CD4-positive, alpha-beta T cell treated with Interleukin-1 beta for 1 hour (primary cell): ENCODE data around the gene ZNF821.
"Not testable (repeated sequence)": the region's sequence is repeated elsewhere in the genome, so short reads cannot be mapped to it uniquely, and the experiment has no call there.

Source experiments
- DNase-seq, 2 donors: peaks; one replicate each; pipeline ENCODE4 v3.0.0-alpha.2; 2020 to 2022

The ZNF821 gene

DNA sequence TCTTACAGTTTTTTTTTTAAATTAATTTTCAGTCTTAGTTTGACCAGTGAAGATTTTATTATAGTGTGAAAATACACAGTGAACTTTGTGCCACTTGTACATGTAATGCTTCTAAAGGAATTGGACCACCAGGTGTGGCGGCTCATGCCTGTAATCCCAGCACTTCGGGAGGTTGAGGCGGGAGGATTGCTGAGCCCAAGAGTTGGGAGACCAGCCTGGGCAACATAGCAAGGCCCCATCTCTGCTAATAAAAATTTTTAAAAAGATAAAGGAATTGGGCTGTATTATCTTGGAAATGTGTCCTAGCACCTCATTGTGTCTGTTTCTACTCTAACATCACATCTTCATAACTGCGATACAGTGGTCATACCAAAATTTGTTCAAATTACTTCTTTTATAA is 15.2 kb upstream of the ZNF821 start:
- no peak for DNase-seq

DNA sequence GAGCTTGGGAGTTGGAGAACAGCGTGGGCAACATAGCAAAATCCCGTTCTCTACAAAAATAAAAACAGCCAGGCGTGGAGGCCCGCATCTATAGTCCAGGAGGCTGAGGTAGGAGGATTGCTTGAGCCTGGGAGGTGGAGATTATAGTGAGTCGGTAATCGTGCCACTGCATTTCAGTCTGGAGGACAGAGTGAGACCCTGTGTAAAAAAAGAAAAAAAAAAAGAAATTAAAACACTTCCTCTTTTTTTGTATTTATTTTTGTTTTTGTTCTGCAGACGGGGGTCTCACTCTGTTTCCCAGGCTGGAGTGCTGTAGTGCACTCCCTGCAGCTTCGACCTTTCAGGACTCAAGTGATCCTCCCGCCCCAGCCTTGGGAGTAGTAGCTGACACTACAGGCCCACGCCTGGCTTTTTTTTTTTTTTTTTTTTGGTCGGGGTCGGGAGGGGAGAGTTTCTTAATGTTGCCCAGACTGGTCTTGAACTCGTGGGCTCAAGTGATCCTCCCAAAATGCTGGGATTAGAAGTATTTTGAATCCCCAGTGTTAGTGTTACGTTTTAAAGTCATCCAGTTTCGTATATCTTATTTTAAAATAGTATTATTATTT is 12.9 kb upstream of the ZNF821 start:
- DNase-seq: no peak

- DNase-seq: peak in 1 of 2 donors; percentile 16
Observed at GRCh38 chr16:71895679-71896365, 11.8 kb upstream of the ZNF821 start.

DNA sequence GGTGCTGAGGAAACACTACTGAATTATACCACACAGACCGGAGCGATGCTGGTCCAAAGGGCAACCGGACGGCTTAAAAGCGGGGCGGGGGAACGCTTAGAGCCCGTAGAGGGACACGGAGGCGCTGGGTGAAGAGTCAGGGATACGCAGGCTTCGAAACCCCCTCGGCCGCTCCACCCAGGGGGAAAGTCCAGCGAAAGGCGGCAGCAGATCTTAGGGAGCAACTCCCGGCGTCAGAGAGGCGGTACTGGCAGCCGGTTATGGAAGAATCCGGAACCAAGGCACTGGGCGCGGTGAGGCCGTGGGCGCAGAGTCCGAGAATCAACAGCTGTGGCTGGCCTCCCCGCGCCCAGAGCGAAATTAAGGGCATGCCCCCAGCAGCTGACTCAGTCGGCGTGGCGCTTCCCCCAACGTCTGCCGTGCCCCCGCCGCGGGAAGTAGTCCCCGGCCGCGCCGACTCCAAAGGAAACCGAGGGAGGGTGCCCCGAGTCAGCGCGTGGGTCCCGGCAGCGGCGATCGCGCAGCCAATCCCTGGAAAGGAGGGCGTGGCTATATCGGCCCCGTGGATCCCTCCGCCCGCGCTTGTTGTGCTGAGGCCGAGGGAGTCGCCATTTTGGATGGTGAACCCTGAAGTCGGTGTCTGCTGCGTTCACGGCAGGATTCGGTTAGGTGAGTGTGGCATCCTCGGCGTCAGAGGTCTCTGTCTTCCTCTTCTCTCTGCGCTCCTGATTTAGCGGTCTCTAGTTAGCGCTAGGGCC is 11.1 kb upstream of the ZNF821 start, which contains the start of gene IST1:
Gene IST1, plus strand, starts transcription at position 611 of the 758 bp plus-strand sequence. CDS start 20,110 bp downstream, outside the sequence.
- DNase-seq: peak; percentile 97 to 98

- DNase-seq: peak; percentile 48 to 49
Observed at GRCh38 chr16:71894229-71894920, 10.4 kb upstream of the ZNF821 start.

GRCh38 chr16:71893888-71894228 is 9.9 kb upstream of the ZNF821 start:
- DNase-seq: no peak

DNA sequence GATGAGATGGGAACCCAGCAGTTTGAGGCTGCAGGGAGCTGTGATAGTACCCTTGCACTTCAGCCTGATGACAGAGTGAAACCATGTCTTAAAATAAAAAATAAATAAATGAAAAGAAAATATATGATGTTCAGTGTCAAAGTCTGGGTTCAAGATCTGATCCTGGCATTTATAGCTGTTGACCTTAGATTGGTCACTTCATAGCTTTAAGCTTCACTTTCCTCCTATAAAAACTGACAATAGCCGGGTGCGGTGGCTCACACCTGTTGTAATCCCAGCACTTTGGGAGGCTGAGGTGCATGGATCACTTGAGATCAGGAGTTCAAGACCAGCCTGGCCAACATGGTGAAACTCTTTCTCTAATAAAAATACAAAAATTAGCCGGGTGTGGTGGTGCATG is 5.2 kb upstream of the ZNF821 start:
- no peak for DNase-seq

DNA sequence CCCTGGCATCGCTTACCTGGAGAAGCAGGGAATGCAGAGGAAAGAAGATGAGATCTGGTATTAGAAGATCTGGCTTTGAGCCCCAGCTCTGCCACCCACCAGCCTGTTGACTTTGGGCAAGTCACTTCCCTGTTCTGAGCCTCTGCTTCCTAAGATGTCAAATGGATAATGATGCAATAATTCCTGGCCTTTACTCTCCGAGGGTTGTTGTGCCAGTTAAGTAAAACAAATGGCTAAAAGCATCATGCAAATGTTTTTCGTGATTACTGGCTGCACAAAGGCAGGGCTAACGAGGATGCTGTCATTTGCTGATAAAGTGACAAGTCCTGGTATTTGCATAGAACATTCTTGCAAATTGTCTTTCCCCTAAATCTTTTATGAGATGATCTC is 1.3 kb upstream of the ZNF821 start:
- DNase-seq: no peak

GRCh38 chr16:71883168-71883848 is 674 bp downstream of the ZNF821 start:
- peak; percentile 62 to 71 for DNase-seq

DNA sequence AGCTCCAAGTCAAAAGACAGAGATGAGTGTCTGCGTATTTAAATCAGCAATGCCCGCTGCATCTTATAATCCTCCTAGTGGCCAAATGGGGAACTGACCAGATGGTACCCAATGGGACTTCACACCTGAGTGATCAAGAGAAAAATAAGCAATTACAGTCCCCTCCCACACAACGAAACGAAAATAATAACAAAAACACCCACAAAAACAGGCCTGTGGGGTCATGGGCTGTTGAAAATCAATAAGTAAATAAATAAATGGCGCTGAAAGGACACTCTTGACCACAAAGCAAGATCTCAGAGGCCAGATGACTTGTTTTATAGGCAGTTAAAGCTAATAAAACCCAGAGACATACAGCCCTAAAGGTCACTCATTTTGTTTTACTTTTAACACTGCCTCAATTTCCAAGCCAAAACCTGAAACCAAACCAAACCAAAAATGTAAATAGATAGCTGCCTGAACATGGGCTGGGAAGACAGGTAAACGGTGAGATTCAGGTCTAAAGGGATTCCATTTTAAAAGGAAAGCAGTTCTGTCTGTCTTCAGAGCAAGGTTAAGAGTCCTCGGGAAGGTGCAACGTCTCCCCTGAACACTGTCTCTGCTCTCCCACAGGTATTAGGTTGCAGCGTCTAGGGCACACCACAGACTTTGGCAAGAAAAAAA is 1.3 kb downstream of the ZNF821 start:
- DNase-seq: peak; percentile 80 to 92

DNA sequence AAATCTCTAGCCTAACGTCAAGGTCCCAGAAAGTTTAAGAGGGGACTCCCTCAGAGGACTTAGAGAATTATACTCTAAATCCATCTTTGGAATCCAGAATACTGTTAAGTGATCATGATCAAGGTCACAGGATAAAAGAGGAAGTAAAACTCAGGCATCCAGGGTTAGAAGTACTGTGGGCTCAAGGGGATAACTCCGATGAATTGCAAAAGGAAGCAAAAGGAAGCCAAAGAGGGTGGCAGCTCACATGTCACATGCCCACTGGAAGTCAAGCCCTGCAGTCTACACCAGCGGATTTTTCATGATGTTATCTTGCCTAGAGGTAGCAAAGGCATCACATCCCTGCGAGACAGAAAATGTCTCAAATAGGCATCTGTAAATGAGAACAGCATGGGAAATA is 3.8 kb downstream of the ZNF821 start:
- DNase-seq: no peak

DNA sequence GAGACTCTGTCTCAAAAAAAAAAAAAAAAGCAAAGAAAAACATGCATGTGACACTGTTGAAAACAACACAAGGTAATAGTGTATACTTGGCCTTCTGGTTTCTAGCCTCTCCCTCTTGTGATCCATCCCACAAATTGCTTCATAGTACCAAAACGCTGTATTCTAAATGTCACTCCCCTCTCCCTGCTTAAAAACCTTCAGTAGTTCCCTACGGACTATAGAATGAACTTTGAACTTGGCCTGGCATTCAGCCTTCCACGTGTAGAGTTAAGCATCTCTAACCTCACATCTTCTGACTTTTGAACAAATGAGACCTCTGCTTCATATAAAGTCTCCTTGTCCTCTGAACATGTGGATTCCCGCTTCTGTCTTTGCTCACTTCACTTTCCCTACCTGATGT is 5.1 kb downstream of the ZNF821 start:
- no peak for DNase-seq

DNA sequence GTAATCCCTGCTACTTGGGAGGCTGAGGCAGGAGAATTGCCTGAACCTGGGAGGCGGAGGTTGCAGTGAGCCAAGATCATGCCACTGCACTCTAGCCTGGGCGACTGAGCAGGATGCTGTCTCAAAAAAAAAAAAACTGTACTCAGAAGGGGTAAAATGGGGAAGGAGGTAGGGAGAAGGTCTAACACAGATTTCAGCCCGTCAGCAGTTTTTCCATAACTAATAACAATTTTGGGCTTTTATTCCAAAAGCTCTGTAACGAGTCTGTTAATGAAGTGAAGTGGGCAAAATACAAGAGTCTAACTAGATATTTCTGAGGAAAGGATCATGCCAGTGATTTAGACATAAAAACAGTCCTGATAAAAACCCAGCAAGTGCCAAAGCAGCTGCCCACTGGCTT is 10.8 kb downstream of the ZNF821 start:
- no peak for DNase-seq

DNA sequence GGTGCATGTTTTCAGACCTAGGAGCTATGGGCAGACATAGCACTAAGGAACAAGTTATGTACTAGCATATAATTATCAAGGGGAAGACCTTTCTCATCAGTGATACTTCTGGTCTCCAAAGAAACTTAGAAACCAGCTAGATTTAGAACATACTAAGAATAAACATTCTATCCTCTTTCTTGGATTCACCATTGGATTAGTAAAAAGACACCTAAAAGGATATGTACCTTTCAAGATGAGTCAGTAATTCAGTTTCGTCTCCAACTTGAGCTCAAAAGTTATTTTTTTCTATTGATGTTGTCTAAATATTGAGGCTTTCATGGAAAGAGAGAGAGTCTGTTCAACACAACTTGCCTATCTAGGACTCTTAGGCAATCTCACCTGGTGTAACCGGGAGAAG is 13.2 kb downstream of the ZNF821 start:
- no peak for DNase-seq

DNA sequence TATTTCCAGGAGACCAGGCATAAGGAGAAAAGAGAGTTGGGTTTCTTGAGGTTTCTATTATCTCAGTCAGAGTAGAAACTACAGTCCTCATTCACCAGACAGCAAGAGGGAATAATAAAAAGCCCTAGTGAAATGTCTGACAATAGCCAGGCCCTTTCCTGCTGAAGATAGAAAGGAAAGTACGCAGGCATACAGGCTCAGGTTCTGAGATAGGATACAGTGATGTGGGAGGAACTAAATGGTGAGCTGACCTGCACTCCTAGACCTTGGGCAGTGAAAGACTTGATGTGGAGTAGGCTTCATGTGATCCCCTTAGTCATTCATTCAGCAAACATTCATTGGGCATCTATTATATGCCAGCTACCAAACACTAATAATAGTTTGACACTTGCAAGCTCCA is 14.9 kb downstream of the ZNF821 start:
- DNase-seq: no peak

DNA sequence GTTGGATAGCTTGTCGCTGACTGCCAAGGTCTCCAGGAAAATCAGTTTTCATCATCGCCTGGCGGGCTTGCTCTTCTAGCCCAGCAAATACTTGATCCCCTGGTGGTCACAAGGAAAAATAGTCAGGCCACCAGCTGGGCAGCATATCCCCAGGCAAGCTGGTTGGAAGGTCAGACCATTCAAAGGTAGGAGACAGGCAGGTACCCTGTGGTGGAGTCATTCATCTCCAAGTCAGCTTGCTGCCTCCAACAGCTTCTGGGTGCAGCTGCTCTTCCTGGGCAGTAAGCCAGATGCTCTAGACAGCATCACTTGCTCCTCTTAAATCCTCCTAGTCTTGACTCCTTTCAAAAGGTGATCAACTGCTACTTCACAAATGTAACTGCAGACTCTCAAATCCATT is 16.0 kb downstream of the ZNF821 start:
- no peak for DNase-seq

GRCh38 chr16:71867175-71867574 is 16.8 kb downstream of the ZNF821 start:
- not testable (repeated sequence) for DNase-seq

GRCh38 chr16:71865173-71865863 is 18.7 kb downstream of the ZNF821 start:
- no peak for DNase-seq

- DNase-seq: no peak
Observed at GRCh38 chr16:71863995-71864394, 20.0 kb downstream of the ZNF821 start.

- no peak for DNase-seq
Observed at GRCh38 chr16:71859762-71860521, 24.0 kb downstream of the ZNF821 start.
